HG03103 (cell line): ENCODE measurements around the gene CFAP100.

Experiments
- ATAC-seq: cut with Tn5 transposase; IDR thresholded peaks from one replicate; pipeline ENCODE4 v1.9.1; 2021; ENCODE audit warnings: low read depth; ENCODE audit not compliant: unreplicated experiment

The CFAP100 gene

GRCh38 chr3:126419886-126420786, 25.4 kb downstream of the CFAP100 start:
- ATAC-seq: no peak

DNA sequence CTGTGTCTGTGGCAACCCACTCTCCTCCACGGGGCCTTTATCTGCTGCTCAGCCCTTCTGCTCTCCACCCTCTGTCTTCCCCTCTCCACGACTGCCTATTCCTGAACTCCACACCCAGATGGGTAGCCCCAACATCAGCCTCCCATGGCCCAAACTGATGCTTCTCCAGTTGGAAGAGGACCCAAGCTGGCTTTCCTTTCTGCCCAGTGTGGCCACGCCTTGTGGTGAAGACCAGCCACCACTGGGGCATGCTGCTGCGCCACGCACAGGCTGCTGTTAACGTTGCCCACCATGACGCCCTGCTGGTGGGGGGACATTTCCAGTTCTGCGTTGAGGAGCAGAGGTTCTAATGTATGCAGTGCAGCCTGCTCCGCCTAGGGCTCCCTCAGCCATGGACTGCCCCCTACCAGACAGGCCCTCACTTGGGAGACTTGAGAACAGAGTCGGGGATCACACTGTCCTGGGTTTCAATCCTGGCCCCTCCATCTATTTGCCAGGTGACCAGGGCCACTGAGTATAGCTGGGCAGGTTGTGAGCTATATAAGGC, 26.9 kb downstream of the CFAP100 start:
- ATAC-seq: no peak

- ATAC-seq: no peak
Measured at GRCh38 chr3:126422121-126422520, 27.4 kb downstream of the CFAP100 start.

GRCh38 chr3:126422571-126423091, 27.9 kb downstream of the CFAP100 start:
- no peak for ATAC-seq

DNA sequence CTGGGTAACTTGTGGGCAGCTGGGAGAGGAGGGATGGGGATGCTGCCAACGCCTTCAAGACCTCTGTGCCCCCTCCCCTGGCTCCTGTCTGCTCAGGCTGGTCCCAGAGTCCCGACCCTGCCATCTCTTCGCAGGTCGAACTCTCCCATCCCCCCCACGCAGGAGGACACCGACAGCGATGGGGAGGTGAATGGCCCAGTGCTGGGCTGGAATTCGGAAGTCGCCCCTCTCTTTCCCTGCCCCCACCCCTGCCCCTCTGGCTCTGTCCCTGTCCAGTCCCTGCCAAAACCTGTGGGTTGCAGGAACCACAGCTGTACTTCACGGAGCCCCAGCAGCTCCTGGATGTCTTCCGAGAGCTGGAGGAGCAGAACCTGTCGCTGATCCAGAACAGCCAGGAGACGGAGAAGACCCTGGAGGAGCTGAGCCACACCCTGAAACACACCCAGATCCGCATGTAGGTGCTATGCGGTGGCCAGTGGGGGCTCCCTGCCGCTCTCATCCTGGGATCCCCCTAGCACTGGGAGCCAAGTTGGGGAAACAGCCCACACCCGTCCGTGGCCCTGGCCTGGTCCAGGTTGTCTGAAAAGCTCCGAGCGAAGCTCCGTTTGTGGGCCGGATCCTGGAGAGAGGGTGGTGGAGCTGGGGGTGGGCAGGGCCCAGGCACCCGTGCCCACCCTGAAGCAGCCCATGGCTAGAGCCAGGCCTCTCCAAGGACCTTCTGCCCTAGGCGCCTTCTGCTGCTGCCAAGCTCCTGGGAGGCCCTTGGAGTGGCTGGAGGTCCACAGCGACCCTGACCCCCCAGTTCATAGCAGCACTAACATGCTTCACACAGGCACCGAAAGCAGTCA, 28.7 kb downstream of the CFAP100 start:
- ATAC-seq: no peak

- no peak for ATAC-seq
Measured at GRCh38 chr3:126424039-126424717, 29.5 kb downstream of the CFAP100 start.

GRCh38 chr3:126424751-126425150, 30.0 kb downstream of the CFAP100 start:
- no peak for ATAC-seq

GRCh38 chr3:126431103-126431534, 36.4 kb downstream of the CFAP100 start:
- ATAC-seq: no peak

DNA sequence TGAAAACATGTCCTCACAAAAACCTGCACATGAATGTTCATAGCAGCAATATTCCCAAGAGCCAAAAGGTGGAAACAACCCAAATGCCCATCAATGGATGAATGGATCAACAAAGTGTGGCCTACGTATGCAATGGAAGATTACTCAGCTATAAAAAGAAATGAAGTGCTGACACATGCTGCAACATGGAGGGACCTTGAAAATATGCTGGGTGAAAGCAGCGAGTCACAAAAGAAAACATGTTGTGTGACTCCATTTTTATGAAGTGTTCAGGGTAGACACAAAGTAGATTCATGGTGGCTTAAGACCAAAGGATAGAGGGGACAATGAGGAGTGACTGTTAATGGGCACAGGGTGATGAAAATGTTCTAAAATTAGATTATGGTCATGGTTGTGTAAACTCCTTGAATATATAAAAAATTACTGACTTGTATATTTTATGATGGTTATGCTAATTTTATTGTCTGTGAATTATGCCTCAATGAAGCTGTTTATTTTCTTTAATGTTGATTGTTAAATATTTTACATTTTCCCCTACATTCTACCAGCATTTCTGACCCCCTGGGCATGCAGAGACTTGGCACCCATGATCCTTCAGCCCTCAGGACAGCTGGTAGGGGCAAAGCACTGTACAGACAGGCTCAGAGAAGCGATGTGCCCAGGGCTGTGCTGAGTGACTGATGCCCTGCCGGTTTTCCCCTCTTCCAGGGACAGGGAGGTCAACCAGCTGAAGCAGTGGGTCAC, 37.8 kb downstream of the CFAP100 start:
- ATAC-seq: no peak

DNA sequence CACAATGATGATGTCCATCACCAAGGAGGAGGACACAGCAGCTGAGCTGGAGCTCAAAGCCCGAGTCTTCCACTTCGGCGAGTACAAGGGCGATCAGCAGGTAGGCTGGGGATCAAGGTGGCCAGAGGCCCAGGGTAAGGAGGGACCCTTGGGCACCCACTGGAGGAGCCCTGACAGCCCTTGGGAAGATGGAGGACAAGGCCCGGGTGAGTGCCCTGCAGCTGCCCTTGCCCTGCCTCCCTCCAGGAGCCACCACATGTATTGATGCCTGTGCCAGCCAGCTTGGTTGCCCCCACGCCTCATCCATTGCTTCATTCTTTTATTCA, 38.4 kb downstream of the CFAP100 start:
- no peak for ATAC-seq

DNA sequence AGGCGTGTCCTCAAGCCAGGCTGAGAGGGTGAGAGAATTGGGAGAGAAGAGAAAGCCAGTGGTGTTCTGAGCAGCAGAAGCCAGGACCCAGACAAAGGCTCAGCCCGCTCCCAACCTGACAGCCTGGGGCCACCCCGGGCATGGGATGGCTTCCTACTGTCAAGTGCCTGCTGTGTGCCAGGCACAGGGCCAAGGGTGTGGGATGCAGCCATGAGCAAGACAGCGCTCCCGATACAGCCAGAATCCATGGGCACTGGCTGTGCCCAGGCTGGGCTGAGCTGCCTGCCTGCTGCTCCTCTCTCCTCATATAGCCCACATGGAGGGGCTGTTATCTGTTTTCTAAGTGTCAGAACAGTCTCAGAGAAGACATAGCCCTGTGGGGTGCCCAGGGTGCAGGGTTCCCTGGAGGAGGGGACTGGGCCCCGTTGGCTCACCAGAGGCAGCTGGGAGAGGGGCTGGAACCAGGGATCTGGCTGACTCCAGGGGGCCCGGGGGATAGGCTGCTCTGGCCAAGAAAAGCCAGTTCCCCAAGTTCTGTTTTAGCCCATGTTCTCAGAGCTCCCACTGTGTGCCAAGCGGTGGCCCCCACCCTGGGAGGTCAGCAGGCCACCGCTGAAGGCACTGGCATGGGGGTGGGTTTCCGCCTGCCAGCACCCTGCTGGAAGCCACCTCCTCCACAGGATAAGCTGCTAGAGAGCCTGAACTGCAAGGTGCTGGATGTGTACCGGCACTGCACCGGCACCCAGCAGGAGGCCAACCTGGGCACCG, 39.0 kb downstream of the CFAP100 start:
- ATAC-seq: no peak

- ATAC-seq: no peak
Measured at GRCh38 chr3:126434264-126434590, 39.5 kb downstream of the CFAP100 start.

- ATAC-seq: no peak
Measured at GRCh38 chr3:126434931-126435411, 40.3 kb downstream of the CFAP100 start.

DNA sequence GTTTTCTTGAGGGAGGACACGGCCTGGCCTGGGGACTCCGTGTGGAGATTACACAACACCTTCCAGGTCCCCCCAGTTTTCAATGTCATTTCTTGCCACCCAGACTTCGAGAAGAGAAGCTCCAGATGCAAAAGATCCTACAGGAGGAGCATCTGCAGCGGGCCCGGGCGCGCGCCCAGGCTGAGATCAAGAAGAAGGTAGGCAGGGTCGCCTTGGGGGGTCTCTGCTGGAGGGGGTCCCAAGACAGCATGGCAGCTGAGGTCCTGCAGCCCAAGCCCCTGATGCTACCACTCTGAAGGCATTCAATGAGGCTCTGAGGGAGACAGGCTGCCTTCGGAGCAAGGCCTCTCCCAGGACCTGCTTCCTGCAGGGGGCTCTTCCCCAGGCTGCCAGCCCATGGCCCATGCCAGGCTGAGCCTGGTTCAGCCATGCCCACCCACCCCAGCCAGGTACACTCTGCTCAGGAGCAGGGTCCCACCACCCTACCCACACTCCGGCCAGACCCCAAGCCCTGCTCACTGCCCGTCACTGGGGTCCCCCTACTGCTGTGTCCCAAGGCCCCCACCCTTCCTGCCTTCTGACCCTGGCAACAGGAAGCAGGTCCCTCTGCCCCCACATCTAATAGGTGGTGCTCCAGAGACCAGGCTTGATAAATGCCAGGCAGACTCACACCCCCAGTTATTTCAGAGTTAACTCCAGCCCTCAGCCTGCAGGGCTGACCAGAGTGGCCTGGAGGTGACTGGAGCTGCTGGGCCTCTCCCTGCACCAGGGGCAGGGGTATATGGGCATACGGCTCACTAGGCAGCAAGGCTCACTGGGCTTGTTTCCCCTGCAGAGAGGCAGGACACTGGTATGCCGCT, 41.0 kb downstream of the CFAP100 start:
- ATAC-seq: no peak

DNA sequence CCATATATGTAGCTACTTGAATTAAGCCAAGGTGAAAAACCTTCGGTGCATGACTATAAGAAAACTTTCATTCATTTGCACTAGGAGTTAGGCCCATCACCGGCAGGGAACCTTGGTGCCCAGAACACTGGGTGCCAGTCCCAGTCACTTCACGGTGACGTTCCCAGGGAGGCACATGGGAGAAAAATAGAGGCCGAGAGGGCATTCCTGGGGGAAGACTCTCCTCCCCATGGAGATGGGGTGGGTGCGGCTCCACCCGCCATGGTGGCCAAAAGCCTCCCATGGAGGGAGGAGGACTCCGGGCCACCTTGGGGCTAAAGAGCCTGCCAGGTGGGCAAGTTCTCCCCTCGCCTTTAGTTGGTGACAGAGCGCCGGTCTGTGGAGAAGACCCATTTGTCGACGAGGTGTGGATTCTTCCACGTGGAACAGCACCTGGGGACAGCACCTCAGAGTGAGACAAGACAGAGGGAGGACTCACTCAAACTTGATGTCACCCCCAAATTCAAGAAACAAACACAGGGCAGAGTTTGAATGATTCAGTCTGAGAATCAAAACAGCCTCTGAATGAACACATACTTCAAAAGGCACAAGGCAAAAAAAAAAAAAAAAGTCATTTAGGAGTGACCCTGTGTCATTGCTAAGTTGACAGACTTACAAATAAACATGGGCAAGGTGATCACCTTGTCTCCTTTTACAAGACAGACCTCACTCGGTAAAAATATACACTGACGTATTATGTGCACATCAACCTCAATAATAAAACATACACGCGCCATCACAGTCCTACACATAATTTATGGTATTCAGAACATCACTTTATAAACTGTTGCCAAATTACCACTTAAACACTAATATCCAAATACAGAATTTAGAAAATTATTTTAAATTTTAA, 42.4 kb downstream of the CFAP100 start:
- ATAC-seq: no peak

DNA sequence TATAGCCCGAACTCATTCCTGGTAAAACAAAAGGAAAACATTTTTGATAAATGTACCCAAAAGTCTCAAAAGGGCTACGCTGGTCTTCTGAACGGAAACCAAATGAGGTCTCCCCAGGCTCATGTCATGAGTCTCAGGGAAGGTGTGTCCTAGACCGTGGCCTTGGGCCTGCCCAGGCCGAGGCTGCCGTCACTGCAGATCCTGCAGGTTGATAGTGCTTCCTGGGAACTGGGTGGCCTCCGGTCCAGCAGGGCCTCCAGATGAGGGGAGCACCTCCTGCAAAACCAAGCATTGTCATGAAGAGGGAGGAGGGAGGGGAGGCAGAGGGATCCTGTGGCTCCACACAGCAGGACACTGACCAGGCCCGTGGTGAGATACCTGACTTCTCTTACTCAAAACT, 43.5 kb downstream of the CFAP100 start:
- no peak for ATAC-seq

GRCh38 chr3:126438746-126439145, 44.0 kb downstream of the CFAP100 start:
- ATAC-seq: no peak
